Nephron (organoid): ENCODE measurements around the gene ZMYM4.

Experiments used
- H3K27ac Mint-ChIP-seq, 3 experiments: 2 replicates each; pipeline ENCODE4 v1.8.0; 2020; ENCODE audit warnings: mixed read lengths in 3 of 3, mild to moderate bottlenecking in 2 of 3, moderate library complexity in 1 of 3
- H3K27me3 Mint-ChIP-seq: 2 replicates; pipeline ENCODE4 v1.8.0; 2021; ENCODE audit warnings: low read depth, mild to moderate bottlenecking, moderate library complexity, mixed read lengths
- H3K36me3 Mint-ChIP-seq: 2 replicates; pipeline ENCODE4 v1.8.0; 2020; ENCODE audit warnings: low read depth, mixed read lengths
- H3K4me1 Mint-ChIP-seq: 2 replicates; pipeline ENCODE4 v1.8.0; 2020; ENCODE audit warnings: mixed read lengths
- H3K4me3 Mint-ChIP-seq, 3 experiments: 2 replicates each; pipeline ENCODE4 v1.8.0; 2020; ENCODE audit warnings: mild to moderate bottlenecking in 3 of 3, mixed read lengths in 3 of 3, moderate library complexity in 2 of 3
- H3K9me3 Mint-ChIP-seq: 2 replicates; pipeline ENCODE4 v1.8.0; 2020; ENCODE audit warnings: mixed read lengths
- CTCF ChIP-seq, 3 experiments: fragments of 200-600 bp; sonication (generic); IDR thresholded peaks; one replicate each; pipeline ENCODE4 v1.5.0; 2021; ENCODE audit warnings: antibody characterized with exemption in 3 of 3; ENCODE audit not compliant: unreplicated experiment in 3 of 3

Gene ZMYM4

GRCh38 chr1:35279555-35279904, 11.0 kb downstream of the ZMYM4 start:
- Mint-ChIP-seq H3K9me3 (peaks cover 25% of the 10 kb centered on the region), H3K4me1 (no peaks in the 10 kb centered on the region), H3K27me3 (no peaks in the 10 kb centered on the region), H3K27ac (no peak overlapping the region), H3K36me3 (peaks cover 74% of the 10 kb centered on the region), H3K4me3 (no peak overlapping the region)
- TF ChIP-seq CTCF (IDR thresholded peaks at IDR 0.05; ENCODE audit: unreplicated experiment in 3 of 3), result no peak

- H3K9me3 Mint-ChIP-seq, result peaks cover 29% of the 10 kb centered on the region
- no peaks in the 10 kb centered on the region for H3K4me1 Mint-ChIP-seq
- no peak for TF ChIP-seq CTCF (IDR thresholded peaks at IDR 0.05; ENCODE audit: unreplicated experiment in 3 of 3)
- H3K27me3 Mint-ChIP-seq, result no peaks in the 10 kb centered on the region
- H3K36me3 Mint-ChIP-seq, result peaks cover 76% of the 10 kb centered on the region
- H3K4me3 Mint-ChIP-seq, result no peak overlapping the region
- H3K27ac Mint-ChIP-seq, result no peak overlapping the region
These were observed 11.5 kb downstream of the ZMYM4 start for GRCh38 chr1:35280006-35280405.

GRCh38 chr1:35281565-35281964, 13.1 kb downstream of the ZMYM4 start:
- no peaks in the 10 kb centered on the region for H3K4me1 Mint-ChIP-seq
- H3K27ac Mint-ChIP-seq, result no peak overlapping the region
- H3K4me3 Mint-ChIP-seq, result no peak overlapping the region
- H3K27me3 Mint-ChIP-seq, result no peaks in the 10 kb centered on the region
- peaks cover 32% of the 10 kb centered on the region for H3K9me3 Mint-ChIP-seq
- no peak for TF ChIP-seq CTCF (IDR thresholded peaks at IDR 0.05; ENCODE audit: unreplicated experiment in 3 of 3)
- peaks cover 90% of the 10 kb centered on the region for H3K36me3 Mint-ChIP-seq

GRCh38 chr1:35282172-35282571, 13.7 kb downstream of the ZMYM4 start:
- H3K4me3 Mint-ChIP-seq, result no peak overlapping the region
- TF ChIP-seq CTCF (IDR thresholded peaks at IDR 0.05; ENCODE audit: unreplicated experiment in 3 of 3), result no peak
- no peak overlapping the region for H3K27ac Mint-ChIP-seq
- no peaks in the 10 kb centered on the region for H3K27me3 Mint-ChIP-seq
- H3K36me3 Mint-ChIP-seq, result peaks cover 90% of the 10 kb centered on the region
- H3K9me3 Mint-ChIP-seq, result peaks cover 32% of the 10 kb centered on the region
- H3K4me1 Mint-ChIP-seq, result no peaks in the 10 kb centered on the region

GRCh38 chr1:35284852-35285251, 16.3 kb downstream of the ZMYM4 start:
- H3K36me3 Mint-ChIP-seq, result peaks cover 74% of the 10 kb centered on the region
- H3K4me1 Mint-ChIP-seq, result peaks cover 6% of the 10 kb centered on the region
- no peak for TF ChIP-seq CTCF (IDR thresholded peaks at IDR 0.05; ENCODE audit: unreplicated experiment in 3 of 3)
- peaks cover 26% of the 10 kb centered on the region for H3K9me3 Mint-ChIP-seq
- H3K4me3 Mint-ChIP-seq, result no peak overlapping the region
- no peaks in the 10 kb centered on the region for H3K27me3 Mint-ChIP-seq
- no peak overlapping the region for H3K27ac Mint-ChIP-seq

- Mint-ChIP-seq H3K4me3 (no peak overlapping the region), H3K4me1 (peaks cover 6% of the 10 kb centered on the region), H3K36me3 (peaks cover 64% of the 10 kb centered on the region), H3K27me3 (no peaks in the 10 kb centered on the region), H3K9me3 (peaks cover 22% of the 10 kb centered on the region), H3K27ac (no peak overlapping the region)
- no peak for TF ChIP-seq CTCF (IDR thresholded peaks at IDR 0.05; ENCODE audit: unreplicated experiment in 3 of 3)
These were observed 17.5 kb downstream of the ZMYM4 start for GRCh38 chr1:35285771-35286606.
